ENCODE data around the gene OR51F1. TPM values are rescaled to one million over a fixed set of nuclear protein-coding genes. Genes with fewer than 3 reads are reported as not detected.

The OR51F1 gene, protein sequence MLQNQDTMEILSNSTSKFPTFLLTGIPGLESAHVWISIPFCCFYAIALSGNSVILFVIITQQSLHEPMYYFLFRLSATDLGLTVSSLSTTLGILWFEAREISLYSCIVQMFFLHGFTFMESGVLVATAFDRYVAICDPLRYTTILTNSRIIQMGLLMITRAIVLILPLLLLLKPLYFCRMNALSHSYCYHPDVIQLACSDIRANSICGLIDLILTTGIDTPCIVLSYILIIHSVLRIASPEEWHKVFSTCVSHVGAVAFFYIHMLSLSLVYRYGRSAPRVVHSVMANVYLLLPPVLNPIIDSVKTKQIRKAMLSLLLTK
- not detected in 5 replicates for total RNA-seq (2022; extraction: Qiagen RNA extraction)

DNA sequence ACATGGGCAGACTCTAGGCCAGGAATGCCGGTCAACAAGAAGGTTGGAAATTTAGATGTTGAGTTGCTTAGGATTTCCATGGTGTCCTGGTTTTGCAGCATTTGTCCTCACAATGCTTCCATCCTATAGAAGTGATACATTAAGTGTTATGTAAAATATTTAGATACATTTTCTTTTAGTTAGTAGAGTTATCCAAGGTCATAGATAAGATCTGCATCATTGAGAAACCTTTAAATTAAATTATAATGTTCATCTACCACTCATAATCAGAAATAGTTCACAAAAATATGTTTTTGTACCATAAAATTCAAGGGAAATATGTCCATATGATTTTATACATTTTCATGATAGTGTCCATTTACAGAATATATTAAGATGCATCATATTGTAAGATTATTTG lies at the start of gene OR51F1:
OR51F1 (minus strand) TSS at position 101 of the 400 bp plus-strand sequence; CDS start at position 101, 0 bp downstream.

DNA sequence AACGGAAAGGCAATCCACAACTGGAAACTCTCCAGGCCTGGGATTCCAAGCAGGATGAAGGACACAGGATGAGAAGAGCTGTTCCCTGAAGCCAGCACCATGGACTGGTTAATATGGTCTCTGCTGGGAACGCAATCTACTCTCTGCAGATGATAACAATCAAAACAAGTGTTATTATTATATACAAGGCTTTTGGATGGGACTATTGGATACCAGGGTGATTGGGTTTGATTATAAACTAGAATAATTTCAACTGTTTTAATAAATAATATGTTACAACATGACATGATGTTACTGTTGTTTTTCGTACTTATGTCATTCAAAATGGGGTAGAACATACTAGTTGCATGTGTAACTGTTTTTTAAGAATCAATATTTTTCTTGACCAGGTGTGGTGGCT lies 34.5 kb upstream of the OR51F1 start, which contains the start of gene OR52R1:
OR52R1 (minus strand) TSS at position 101 of the 400 bp plus-strand sequence; CDS start at position 101, 0 bp downstream.

Other genes with a start within 250 kb of the OR51F1 start
- not detected in 5 replicates for gene OR52M1, start 224.7 kb downstream of the OR51F1 start, total RNA-seq (2022; extraction: Qiagen RNA extraction)
- not detected in 5 replicates for gene OR52I2, start 188.2 kb downstream of the OR51F1 start, total RNA-seq (2022; extraction: Qiagen RNA extraction)
- gene OR52I1, start 175.9 kb downstream of the OR51F1 start, total RNA-seq (2022; extraction: Qiagen RNA extraction), result not detected in 5 replicates
- gene TRIM68, start 161.7 kb downstream of the OR51F1 start, total RNA-seq (2022; extraction: Qiagen RNA extraction), result 8.1 to 10.4 TPM (median 9.9 TPM) in 5 replicates
- not detected in 5 replicates for gene OR51D1, start 132.5 kb downstream of the OR51F1 start, total RNA-seq (2022; extraction: Qiagen RNA extraction)
- gene OR51E1, start 126.0 kb downstream of the OR51F1 start, total RNA-seq (2022; extraction: Qiagen RNA extraction), result not detected in 5 replicates
- gene OR51E2, start 72.1 kb downstream of the OR51F1 start, total RNA-seq (2022; extraction: Qiagen RNA extraction), result not detected in 5 replicates
- gene MMP26, start 65.2 kb downstream of the OR51F1 start, total RNA-seq (2022; extraction: Qiagen RNA extraction), result not detected in 5 replicates
- not detected in 5 replicates for gene OR52R1, start 34.4 kb upstream of the OR51F1 start, total RNA-seq (2022; extraction: Qiagen RNA extraction)
- gene OR51F2, start 51.4 kb upstream of the OR51F1 start, total RNA-seq (2022; extraction: Qiagen RNA extraction), result not detected in 5 replicates
- not detected in 5 replicates for gene OR51S1, start 79.3 kb upstream of the OR51F1 start, total RNA-seq (2022; extraction: Qiagen RNA extraction)
- not detected in 5 replicates for gene OR51T1, start 112.0 kb upstream of the OR51F1 start, total RNA-seq (2022; extraction: Qiagen RNA extraction)
- gene OR51A7, start 133.8 kb upstream of the OR51F1 start, total RNA-seq (2022; extraction: Qiagen RNA extraction), result not detected in 5 replicates
- gene OR51G2, start 149.4 kb upstream of the OR51F1 start, total RNA-seq (2022; extraction: Qiagen RNA extraction), result not detected in 5 replicates
- not detected in 5 replicates for gene OR51G1, start 154.4 kb upstream of the OR51F1 start, total RNA-seq (2022; extraction: Qiagen RNA extraction)
- not detected in 5 replicates for gene OR51A4, start 177.7 kb upstream of the OR51F1 start, total RNA-seq (2022; extraction: Qiagen RNA extraction)
- gene OR51A2, start 185.8 kb upstream of the OR51F1 start, total RNA-seq (2022; extraction: Qiagen RNA extraction), result not detected in 5 replicates
- not detected in 5 replicates for gene OR51L1, start 224.9 kb upstream of the OR51F1 start, total RNA-seq (2022; extraction: Qiagen RNA extraction)

All from A549 treated with Mapracorat at 1 μM for 4 hours (cell line).